ENCODE results near the gene CYGB. TPM values are rescaled to one million over a fixed set of nuclear protein-coding genes. Genes with fewer than 3 reads are reported as not detected.
A peak's percentile ranks its signal among the peaks of the same experiment; 100 is the strongest.

The CYGB gene
- total and polyA plus RNA-seq, 2 of the 13 experiments (the other 11 are each of a cell fraction or from before 2014, with no cell fraction given), result 18.9 to 27.1 TPM

DNA sequence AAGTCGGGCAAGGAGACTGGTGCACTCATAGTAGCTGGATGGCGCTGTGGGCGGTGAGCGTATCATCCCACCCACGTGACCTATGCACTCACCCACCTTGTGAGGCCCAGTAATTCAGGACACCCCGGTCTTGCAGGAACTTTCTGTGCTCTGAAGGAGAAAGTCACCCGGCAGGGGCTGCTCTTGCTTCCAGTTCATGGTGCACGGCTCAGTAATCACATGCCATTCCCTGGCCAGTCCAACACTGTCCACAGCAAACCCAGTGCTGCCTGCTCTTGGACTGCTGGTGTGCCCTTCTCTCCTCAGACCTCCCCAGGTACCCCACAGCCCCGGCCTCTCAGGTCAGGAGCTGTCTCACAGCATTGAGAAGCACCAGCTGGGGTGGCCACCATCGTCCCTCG is 19.9 kb downstream of the CYGB start (continued):
- TF ChIP-seq, protein P1, sequence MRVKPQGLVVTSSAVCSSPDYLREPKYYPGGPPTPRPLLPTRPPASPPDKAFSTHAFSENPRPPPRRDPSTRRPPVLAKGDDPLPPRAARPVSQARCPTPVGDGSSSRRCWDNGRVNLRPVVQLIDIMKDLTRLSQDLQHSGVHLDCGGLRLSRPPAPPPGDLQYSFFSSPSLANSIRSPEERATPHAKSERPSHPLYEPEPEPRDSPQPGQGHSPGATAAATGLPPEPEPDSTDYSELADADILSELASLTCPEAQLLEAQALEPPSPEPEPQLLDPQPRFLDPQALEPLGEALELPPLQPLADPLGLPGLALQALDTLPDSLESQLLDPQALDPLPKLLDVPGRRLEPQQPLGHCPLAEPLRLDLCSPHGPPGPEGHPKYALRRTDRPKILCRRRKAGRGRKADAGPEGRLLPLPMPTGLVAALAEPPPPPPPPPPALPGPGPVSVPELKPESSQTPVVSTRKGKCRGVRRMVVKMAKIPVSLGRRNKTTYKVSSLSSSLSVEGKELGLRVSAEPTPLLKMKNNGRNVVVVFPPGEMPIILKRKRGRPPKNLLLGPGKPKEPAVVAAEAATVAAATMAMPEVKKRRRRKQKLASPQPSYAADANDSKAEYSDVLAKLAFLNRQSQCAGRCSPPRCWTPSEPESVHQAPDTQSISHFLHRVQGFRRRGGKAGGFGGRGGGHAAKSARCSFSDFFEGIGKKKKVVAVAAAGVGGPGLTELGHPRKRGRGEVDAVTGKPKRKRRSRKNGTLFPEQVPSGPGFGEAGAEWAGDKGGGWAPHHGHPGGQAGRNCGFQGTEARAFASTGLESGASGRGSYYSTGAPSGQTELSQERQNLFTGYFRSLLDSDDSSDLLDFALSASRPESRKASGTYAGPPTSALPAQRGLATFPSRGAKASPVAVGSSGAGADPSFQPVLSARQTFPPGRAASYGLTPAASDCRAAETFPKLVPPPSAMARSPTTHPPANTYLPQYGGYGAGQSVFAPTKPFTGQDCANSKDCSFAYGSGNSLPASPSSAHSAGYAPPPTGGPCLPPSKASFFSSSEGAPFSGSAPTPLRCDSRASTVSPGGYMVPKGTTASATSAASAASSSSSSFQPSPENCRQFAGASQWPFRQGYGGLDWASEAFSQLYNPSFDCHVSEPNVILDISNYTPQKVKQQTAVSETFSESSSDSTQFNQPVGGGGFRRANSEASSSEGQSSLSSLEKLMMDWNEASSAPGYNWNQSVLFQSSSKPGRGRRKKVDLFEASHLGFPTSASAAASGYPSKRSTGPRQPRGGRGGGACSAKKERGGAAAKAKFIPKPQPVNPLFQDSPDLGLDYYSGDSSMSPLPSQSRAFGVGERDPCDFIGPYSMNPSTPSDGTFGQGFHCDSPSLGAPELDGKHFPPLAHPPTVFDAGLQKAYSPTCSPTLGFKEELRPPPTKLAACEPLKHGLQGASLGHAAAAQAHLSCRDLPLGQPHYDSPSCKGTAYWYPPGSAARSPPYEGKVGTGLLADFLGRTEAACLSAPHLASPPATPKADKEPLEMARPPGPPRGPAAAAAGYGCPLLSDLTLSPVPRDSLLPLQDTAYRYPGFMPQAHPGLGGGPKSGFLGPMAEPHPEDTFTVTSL (CRISPR knock-in tag; IDR thresholded peaks at IDR 0.05; ENCODE audit: borderline replicate concordance), result no peak
- TF ChIP-seq ZNF891 (CRISPR knock-in tag; IDR thresholded peaks at IDR 0.05) (peak; percentile 56; the same call in 1 of the 2 replicates), GATAD2A (CRISPR knock-in tag; IDR thresholded peaks at IDR 0.05) (no peak), ZNF883 (CRISPR knock-in tag; IDR thresholded peaks at IDR 0.05; ENCODE audit: not compliant biosample characterization) (peak; percentile 37), ZNF790 (CRISPR knock-in tag; IDR thresholded peaks at IDR 0.05; ENCODE audit: borderline replicate concordance) (no peak), FOXA3 (CRISPR knock-in tag; IDR thresholded peaks at IDR 0.05) (0 out of 2 replicates have a peak, but pooled peaks have one; percentile 12), MAF1 (CRISPR knock-in tag; IDR thresholded peaks at IDR 0.05; ENCODE audit: borderline replicate concordance) (no peak), ZNF235 (CRISPR knock-in tag; IDR thresholded peaks at IDR 0.05; ENCODE audit: borderline replicate concordance) (no peak), ZNF569 (CRISPR knock-in tag; IDR thresholded peaks at IDR 0.05; ENCODE audit: borderline replicate concordance) (no peak), ZFP1 (CRISPR knock-in tag; IDR thresholded peaks at IDR 0.05) (no peak), POLR2AphosphoS2 (IDR thresholded peaks at IDR 0.05; ENCODE audit: low read depth, low read length) (no peak), SMAD1 (CRISPR knock-in tag; IDR thresholded peaks at IDR 0.05; ENCODE audit: borderline replicate concordance, low read depth) (no peak), PHF20 (CRISPR knock-in tag; IDR thresholded peaks at IDR 0.05) (no peak), ELF3 (CRISPR knock-in tag; IDR thresholded peaks at IDR 0.05) (no peak), BHLHE40 (IDR thresholded peaks at IDR 0.05; ENCODE audit: low read length) (peak; percentile 37; the same call in 1 of the 2 replicates), KLF12 (CRISPR knock-in tag; IDR thresholded peaks at IDR 0.05; ENCODE audit: borderline replicate concordance) (no peak), SRSF1 (optimal IDR thresholded peaks at IDR 0.05; ENCODE audit: low read depth, low read length) (no peak), MTA1 (CRISPR knock-in tag; IDR thresholded peaks at IDR 0.05; ENCODE audit: borderline replicate concordance) (no peak), BORCS8-MEF2B (CRISPR knock-in tag; IDR thresholded peaks at IDR 0.05) (0 out of 2 replicates have a peak, but pooled peaks have one; percentile 51), ZBTB7A (CRISPR knock-in tag; IDR thresholded peaks at IDR 0.05) (no peak), CREB1 (IDR thresholded peaks at IDR 0.05) (no peak), CREB1 (CRISPR knock-in tag; IDR thresholded peaks at IDR 0.05) (no peak)
- TF ChIP-seq, protein P2, sequence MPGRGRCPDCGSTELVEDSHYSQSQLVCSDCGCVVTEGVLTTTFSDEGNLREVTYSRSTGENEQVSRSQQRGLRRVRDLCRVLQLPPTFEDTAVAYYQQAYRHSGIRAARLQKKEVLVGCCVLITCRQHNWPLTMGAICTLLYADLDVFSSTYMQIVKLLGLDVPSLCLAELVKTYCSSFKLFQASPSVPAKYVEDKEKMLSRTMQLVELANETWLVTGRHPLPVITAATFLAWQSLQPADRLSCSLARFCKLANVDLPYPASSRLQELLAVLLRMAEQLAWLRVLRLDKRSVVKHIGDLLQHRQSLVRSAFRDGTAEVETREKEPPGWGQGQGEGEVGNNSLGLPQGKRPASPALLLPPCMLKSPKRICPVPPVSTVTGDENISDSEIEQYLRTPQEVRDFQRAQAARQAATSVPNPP (CRISPR knock-in tag; IDR thresholded peaks at IDR 0.05), result no peak
- TF ChIP-seq, protein P3, sequence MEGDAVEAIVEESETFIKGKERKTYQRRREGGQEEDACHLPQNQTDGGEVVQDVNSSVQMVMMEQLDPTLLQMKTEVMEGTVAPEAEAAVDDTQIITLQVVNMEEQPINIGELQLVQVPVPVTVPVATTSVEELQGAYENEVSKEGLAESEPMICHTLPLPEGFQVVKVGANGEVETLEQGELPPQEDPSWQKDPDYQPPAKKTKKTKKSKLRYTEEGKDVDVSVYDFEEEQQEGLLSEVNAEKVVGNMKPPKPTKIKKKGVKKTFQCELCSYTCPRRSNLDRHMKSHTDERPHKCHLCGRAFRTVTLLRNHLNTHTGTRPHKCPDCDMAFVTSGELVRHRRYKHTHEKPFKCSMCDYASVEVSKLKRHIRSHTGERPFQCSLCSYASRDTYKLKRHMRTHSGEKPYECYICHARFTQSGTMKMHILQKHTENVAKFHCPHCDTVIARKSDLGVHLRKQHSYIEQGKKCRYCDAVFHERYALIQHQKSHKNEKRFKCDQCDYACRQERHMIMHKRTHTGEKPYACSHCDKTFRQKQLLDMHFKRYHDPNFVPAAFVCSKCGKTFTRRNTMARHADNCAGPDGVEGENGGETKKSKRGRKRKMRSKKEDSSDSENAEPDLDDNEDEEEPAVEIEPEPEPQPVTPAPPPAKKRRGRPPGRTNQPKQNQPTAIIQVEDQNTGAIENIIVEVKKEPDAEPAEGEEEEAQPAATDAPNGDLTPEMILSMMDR (CRISPR knock-in tag; IDR thresholded peaks at IDR 0.05), result peak; percentile 69
